PC-3 (cell line): ENCODE results near the gene MTMR2.

ENCODE experiments used
- EZH2phosphoT487 ChIP-seq: fragments of 300-600 bp; sonication (generic); IDR thresholded peaks from 2 replicates; pipeline ENCODE4 v1.6.1; 2018; ENCODE audit warnings: mild to moderate bottlenecking, antibody characterized with exemption, low read length, borderline replicate concordance
- TF ChIP-seq, protein P1 (sequence below): fragments of 300-600 bp; sonication (generic); conservative IDR thresholded peaks from 2 replicates; pipeline ENCODE4 v1.5.1; 2017; ENCODE audit warnings: antibody characterized with exemption, low read depth, mild to moderate bottlenecking, low read length

DNA sequence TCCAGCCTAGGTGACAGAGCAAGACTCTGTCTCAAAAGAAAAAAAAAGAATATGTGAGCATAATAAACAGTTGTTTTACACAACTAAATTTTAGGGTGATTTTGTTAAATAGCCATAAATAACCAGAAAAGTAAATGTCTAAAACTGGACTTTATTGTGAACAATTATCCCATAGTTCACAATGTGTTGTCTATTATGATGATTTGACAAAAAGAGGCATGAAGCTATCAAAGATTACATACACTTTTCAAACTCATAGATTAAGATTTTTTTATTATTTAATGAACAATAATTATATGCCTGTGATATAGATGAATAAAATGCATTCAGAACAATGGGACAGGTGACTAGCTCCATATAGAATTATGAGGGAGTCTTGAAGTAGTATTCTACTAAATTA, 27.0 kb upstream of the MTMR2 start:
- TF ChIP-seq, protein P1, sequence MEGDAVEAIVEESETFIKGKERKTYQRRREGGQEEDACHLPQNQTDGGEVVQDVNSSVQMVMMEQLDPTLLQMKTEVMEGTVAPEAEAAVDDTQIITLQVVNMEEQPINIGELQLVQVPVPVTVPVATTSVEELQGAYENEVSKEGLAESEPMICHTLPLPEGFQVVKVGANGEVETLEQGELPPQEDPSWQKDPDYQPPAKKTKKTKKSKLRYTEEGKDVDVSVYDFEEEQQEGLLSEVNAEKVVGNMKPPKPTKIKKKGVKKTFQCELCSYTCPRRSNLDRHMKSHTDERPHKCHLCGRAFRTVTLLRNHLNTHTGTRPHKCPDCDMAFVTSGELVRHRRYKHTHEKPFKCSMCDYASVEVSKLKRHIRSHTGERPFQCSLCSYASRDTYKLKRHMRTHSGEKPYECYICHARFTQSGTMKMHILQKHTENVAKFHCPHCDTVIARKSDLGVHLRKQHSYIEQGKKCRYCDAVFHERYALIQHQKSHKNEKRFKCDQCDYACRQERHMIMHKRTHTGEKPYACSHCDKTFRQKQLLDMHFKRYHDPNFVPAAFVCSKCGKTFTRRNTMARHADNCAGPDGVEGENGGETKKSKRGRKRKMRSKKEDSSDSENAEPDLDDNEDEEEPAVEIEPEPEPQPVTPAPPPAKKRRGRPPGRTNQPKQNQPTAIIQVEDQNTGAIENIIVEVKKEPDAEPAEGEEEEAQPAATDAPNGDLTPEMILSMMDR: no peak
- no peak for TF ChIP-seq EZH2phosphoT487
